NCI-H146 (cell line): Measurements from ENCODE around the gene RPS26.

ENCODE experiments used
- DNase-seq: peaks from one replicate; lab custom pipeline; 2025; lab: John Stamatoyannopoulos, UW

The RPS26 gene

DNA sequence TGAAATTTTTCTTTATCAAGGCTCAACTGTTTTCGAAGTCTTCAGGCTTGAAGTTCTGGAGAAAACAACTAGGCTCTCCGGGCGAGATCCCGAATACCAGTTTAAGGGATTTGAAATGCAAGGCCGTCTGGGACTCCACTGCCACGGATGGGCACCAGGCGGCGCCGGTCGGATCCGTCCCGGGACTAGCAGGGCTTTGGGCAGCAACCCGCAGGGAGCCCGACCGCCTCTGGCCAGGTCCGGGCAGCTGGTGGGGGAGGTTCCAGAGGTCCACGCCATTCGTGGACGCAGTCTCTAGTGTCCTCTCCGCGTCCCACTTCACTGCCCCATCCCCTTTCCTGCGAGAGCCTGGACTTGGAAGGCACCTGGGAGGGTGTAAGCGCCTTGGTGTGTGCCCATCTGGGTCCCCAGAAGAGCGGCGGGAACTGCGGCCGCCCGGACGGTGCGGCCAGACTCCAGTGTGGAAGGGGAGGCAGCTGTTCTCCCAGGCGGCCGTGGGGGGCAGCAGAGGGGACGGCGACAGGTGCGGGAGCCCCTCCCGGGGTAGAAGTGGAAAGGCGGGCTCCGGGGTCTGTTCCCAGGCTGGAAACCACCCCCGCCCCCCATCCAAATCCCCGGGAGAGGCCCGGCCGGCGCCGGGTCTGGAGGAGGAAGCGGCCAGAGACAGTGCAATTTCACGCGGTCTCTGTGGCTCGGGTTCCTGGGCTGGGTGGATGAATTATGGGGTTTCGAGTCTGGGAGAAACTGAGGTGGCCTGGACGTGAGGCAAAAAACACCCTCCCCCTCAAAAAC, 37.4 kb downstream of the RPS26 start:
- DNase-seq = peak; percentile 80

GRCh38 chr12:56079723-56080555, 38.2 kb downstream of the RPS26 start, which contains the start of gene ERBB3:
TSS of gene ERBB3 (plus strand) at chr12:56080165. CDS start at chr12:56080301, 136 bp downstream.
- peak; percentile 74 for DNase-seq

DNA sequence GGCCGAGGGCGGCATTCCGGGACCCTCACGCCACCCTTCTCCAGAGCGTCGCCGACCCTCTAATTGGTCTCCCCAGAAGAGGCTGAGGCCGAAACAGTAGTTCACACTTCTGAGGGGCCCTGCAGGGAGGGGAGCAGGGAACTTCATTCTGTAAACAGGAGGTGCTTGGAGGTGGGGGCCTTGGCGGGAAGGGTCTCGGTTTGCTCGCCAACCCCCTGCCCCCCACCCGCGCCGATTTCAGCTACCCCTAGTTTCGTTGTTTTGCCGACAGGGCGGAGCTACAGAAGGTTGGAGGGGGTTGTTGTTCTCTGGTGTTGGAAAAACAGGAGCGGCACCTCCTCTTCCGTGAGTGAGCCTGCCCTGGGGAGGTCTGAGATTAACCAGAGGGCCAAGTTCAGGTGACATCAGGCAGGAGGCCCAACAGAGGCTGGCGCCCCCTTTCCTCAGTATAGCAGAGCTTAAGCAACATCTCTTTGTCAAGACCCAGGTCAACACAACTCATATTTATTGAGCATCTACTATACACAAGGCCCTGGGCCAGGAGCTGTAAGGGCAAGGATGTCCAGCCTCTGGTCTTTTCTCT, 38.9 kb downstream of the RPS26 start:
- DNase-seq = no peak

GRCh38 chr12:56081393-56082347, 40.0 kb downstream of the RPS26 start:
- DNase-seq = no peak

GRCh38 chr12:56082382-56082781, 40.7 kb downstream of the RPS26 start:
- DNase-seq = no peak

DNA sequence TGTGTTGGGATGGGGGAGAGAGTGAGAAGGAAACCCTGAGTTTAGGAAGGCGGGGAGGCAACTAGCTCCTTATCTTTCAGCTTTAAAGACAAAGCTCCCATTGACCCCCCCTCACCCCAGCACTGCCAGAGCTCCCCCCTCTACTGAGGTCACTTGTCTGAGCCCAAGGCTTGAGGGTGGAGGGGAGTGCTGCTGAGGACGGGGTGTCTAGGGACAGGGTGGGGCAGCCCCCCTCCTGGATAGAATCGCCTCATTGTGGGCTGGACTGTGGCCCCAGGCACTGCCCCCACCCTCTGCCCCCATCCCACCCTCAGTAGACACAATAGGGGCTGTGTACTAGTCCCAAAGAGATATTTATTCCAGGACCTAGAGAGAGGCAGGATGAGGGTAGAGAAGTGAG, 41.2 kb downstream of the RPS26 start:
- no peak for DNase-seq

- peak; percentile 18 for DNase-seq
Measured at GRCh38 chr12:56084958-56085543, 43.3 kb downstream of the RPS26 start.

DNA sequence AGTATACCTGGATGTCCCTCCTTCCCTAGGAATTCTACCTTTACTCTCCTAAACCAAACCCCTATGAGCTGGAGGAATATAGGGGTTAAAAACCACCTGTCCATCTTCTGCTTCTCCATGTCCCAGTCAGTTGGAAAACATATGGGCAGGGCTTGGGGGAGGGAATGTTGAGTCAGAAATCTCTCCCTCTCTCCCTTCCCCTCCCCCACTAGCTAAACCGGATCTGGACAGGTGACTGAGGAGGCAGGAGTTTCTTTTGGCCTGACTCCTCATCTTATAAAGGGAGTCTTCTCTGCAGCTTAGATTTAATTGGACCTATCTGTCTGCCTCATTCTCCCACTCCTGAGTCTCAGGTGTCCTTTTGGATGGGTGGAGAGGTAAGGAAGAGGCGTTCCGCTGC, 44.4 kb downstream of the RPS26 start:
- DNase-seq = no peak

- DNase-seq = no peak
Measured at GRCh38 chr12:56086608-56087007, 44.9 kb downstream of the RPS26 start.

- DNase-seq = no peak
Measured at GRCh38 chr12:56087220-56087619, 45.5 kb downstream of the RPS26 start.
